ENCODE measurements around the gene FAM43A.

Gene FAM43A

DNA sequence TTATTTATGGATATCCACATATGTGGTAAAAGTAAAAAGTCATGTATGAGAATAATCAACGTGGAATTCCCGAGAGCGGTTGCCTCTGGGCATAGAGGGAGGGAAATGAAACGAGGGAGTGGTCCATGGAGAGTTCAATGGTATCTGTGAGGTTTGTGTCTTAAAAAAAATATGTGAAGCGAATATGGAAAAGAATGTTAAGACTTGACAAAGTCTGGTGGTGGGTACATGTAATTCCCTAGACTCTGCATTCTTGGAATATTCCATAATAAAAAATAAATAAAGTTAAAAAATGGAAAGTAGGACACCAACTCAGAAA lies 28.4 kb downstream of the FAM43A start:
- no peak overlapping the region for H3K4me3 ChIP-seq (ENCODE audit: control insufficient read depth in 1 of 7, extremely low read depth in 1 of 7, insufficient read depth in 4 of 7, low read depth in 2 of 7, low read length in 6 of 7)
- H3K4me1 ChIP-seq (ENCODE audit: control extremely low read depth in 1 of 4, control insufficient read depth in 4 of 4, insufficient read depth in 4 of 4, low read length in 3 of 4), result peaks cover 0 to 3% (median 0%) of the 10 kb centered on the region in 4 experiments
- WGBS (ENCODE audit: insufficient coverage), result 97% methylated on average over 4 of the region's 5 CpGs
- ChIA-PET POLR2A (no interaction called here), CTCF (no interaction called here)
- no peaks in the 10 kb centered on the region for H3K27me3 ChIP-seq (replicated peaks in 2 of 5; ENCODE audit: control insufficient read depth in 4 of 5, insufficient read depth in 5 of 5, low read length in 4 of 5)
- H3K27ac ChIP-seq (ENCODE audit: insufficient read depth in 1 of 2, low read depth in 1 of 2, low read length in 2 of 2, poor library complexity in 1 of 2, severe bottlenecking in 2 of 2), result no peak overlapping the region
- no peaks in the 10 kb centered on the region for H3K36me3 ChIP-seq (ENCODE audit: control insufficient read depth in 4 of 4, insufficient read depth in 4 of 4, low read length in 3 of 4)
- no peaks in the 10 kb centered on the region for H3K9me3 ChIP-seq (ENCODE audit: control extremely low read depth in 1 of 5, control insufficient read depth in 4 of 5, insufficient read depth in 2 of 5, low read depth in 1 of 5, low read length in 4 of 5)
- DNase-seq, result no peak

DNA sequence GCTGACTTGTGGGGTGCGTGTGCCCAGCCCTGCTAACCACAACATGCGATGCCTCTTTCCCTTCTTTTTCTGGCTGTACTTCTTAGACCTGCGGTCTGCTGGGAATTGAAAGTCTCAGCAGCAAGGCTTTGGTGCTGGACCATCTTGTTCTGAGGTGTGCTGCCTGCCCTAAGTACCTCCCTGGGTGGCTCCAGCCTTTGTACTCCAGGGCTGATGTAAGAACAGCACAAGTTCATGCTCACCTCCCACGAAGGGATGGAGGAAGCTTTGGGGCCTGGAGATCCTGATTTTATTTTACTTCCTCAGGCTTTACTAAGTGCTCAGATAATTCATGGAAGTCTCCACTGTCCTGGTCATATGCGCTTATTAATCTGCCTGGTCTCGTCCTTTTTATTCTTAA lies 28.9 kb downstream of the FAM43A start:
- POLR2A ChIA-PET, result no interaction called here
- no peak overlapping the region for H3K4me3 ChIP-seq (ENCODE audit: control insufficient read depth in 1 of 7, extremely low read depth in 1 of 7, insufficient read depth in 4 of 7, low read depth in 2 of 7, low read length in 6 of 7)
- CTCF ChIA-PET, result no interaction called here
- H3K27me3 ChIP-seq (replicated peaks in 2 of 5; ENCODE audit: control insufficient read depth in 4 of 5, insufficient read depth in 5 of 5, low read length in 4 of 5), result no peaks in the 10 kb centered on the region
- 77% methylated on average over 6 of the region's 6 CpGs for WGBS (ENCODE audit: insufficient coverage)
- H3K9me3 ChIP-seq (ENCODE audit: control extremely low read depth in 1 of 5, control insufficient read depth in 4 of 5, insufficient read depth in 2 of 5, low read depth in 1 of 5, low read length in 4 of 5), result no peaks in the 10 kb centered on the region
- H3K36me3 ChIP-seq (ENCODE audit: control insufficient read depth in 4 of 4, insufficient read depth in 4 of 4, low read length in 3 of 4), result no peaks in the 10 kb centered on the region
- DNase-seq, result no peak
- peaks cover 0 to 3% (median 0%) of the 10 kb centered on the region in 4 experiments for H3K4me1 ChIP-seq (ENCODE audit: control extremely low read depth in 1 of 4, control insufficient read depth in 4 of 4, insufficient read depth in 4 of 4, low read length in 3 of 4)
- no peak overlapping the region for H3K27ac ChIP-seq (ENCODE audit: insufficient read depth in 1 of 2, low read depth in 1 of 2, low read length in 2 of 2, poor library complexity in 1 of 2, severe bottlenecking in 2 of 2)

DNA sequence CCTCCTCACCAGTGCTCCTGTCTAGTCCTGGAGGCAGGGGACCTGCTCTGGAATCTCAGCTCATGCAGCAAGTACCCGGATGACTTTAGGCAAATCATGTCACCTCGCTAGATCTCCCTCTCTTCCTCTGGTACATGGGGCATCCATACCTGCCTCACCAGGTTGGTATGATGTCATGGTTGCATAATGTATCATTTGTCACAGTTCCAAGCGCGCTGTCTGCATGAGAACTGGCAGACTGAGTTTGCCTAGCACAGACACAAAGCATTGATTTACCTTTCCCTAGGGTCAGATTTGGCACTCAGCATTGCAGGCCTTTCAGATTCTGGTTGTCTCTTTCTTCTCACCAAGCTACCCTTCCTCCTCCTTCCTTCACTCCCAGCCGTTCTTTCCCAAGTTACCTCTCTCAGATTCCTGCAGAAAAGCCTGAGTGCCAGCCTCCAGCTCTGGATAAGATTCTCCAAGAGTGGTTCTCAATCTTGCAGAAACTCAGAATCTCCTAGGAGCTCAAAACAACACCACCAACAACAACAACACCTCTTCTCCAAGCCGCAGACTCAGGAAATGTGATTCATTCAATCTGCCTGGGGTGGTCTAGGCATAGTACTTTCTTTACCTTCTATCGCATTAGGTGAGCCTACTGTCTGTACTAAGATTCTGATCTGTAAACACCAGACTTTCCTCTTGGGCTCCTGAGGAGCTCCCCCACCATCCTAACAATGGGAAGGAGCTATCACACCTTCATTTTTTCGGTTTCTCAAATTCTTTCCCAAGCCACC lies 29.5 kb downstream of the FAM43A start:
- WGBS (ENCODE audit: insufficient coverage), result 100% methylated on average over 8 of the region's 8 CpGs
- Histone ChIP-seq H3K4me3 (ENCODE audit: control insufficient read depth in 1 of 7, extremely low read depth in 1 of 7, insufficient read depth in 4 of 7, low read depth in 2 of 7, low read length in 6 of 7) (no peak overlapping the region), H3K27me3 (replicated peaks in 2 of 5; ENCODE audit: control insufficient read depth in 4 of 5, insufficient read depth in 5 of 5, low read length in 4 of 5) (no peaks in the 10 kb centered on the region), H3K36me3 (ENCODE audit: control insufficient read depth in 4 of 4, insufficient read depth in 4 of 4, low read length in 3 of 4) (no peaks in the 10 kb centered on the region), H3K27ac (ENCODE audit: insufficient read depth in 1 of 2, low read depth in 1 of 2, low read length in 2 of 2, poor library complexity in 1 of 2, severe bottlenecking in 2 of 2) (no peak overlapping the region), H3K4me1 (ENCODE audit: control extremely low read depth in 1 of 4, control insufficient read depth in 4 of 4, insufficient read depth in 4 of 4, low read length in 3 of 4) (peaks cover 0 to 3% (median 0%) of the 10 kb centered on the region in 4 experiments), H3K9me3 (ENCODE audit: control extremely low read depth in 1 of 5, control insufficient read depth in 4 of 5, insufficient read depth in 2 of 5, low read depth in 1 of 5, low read length in 4 of 5) (no peaks in the 10 kb centered on the region)
- ChIA-PET POLR2A (no interaction called here), CTCF (interaction anchor here (1.5 kb wide), 1 partner anchor 13 kb away, joined by 4 read pairs; no protein-coding TSS in a partner anchor)
- peak in 1 of 3 donors; percentile 22 for DNase-seq

DNA sequence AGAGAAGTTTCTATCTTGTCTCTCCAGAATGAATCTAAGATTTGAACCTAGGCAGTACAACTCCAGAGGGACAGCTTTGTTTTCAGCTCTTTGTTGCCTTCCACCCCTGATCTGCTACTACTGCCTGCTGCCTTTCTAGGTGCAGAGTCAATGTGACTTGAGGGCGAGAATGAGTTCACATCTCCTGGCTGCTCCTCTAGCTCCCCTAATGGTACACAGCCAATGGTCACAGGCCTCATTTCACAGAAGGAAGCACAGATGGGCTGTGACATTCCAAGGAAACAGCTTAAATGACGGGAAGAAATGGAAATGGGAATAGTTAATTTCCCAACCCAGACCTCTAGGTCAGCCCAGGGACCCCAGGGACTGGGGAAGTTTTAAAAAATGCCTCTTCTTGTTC lies 32.4 kb downstream of the FAM43A start:
- ChIA-PET CTCF (interaction anchor here (1.3 to 2.1 kb wide), 3 partner anchors 10 to 19 kb away, joined by 3 to 4 read pairs (median 4); no protein-coding TSS in a partner anchor), POLR2A (no interaction called here)
- Histone ChIP-seq H3K27me3 (replicated peaks in 2 of 5; ENCODE audit: control insufficient read depth in 4 of 5, insufficient read depth in 5 of 5, low read length in 4 of 5) (no peaks in the 10 kb centered on the region), H3K9me3 (ENCODE audit: control extremely low read depth in 1 of 5, control insufficient read depth in 4 of 5, insufficient read depth in 2 of 5, low read depth in 1 of 5, low read length in 4 of 5) (no peaks in the 10 kb centered on the region), H3K36me3 (ENCODE audit: control insufficient read depth in 4 of 4, insufficient read depth in 4 of 4, low read length in 3 of 4) (no peaks in the 10 kb centered on the region), H3K4me3 (ENCODE audit: control insufficient read depth in 1 of 7, extremely low read depth in 1 of 7, insufficient read depth in 4 of 7, low read depth in 2 of 7, low read length in 6 of 7) (no peak overlapping the region), H3K27ac (ENCODE audit: insufficient read depth in 1 of 2, low read depth in 1 of 2, low read length in 2 of 2, poor library complexity in 1 of 2, severe bottlenecking in 2 of 2) (no peak overlapping the region), H3K4me1 (ENCODE audit: control extremely low read depth in 1 of 4, control insufficient read depth in 4 of 4, insufficient read depth in 4 of 4, low read length in 3 of 4) (no peaks in the 10 kb centered on the region)
- no CpG with 5 or more reads among the region's 2 CpGs for WGBS (ENCODE audit: insufficient coverage)
- DNase-seq, result no peak

DNA sequence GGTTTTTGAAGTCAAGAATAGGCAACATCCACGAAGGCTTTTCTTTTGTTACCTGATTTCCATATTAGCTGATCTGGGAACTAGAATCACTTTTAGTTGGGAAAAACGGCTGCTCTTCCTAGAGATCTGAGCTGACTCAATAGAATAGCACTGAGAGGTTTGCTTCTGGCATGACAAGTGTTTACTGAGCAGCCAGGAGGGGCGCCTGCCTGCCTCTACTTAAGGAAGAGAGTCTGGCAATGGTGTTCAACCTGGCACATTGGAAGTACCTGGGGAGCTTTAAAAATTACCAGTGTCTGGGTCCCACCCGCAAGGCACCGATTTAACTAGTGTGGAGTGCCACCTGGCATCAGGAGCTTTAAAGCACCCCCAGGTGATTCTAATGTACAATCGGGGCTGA lies 34.4 kb downstream of the FAM43A start:
- POLR2A ChIA-PET, result no interaction called here

DNA sequence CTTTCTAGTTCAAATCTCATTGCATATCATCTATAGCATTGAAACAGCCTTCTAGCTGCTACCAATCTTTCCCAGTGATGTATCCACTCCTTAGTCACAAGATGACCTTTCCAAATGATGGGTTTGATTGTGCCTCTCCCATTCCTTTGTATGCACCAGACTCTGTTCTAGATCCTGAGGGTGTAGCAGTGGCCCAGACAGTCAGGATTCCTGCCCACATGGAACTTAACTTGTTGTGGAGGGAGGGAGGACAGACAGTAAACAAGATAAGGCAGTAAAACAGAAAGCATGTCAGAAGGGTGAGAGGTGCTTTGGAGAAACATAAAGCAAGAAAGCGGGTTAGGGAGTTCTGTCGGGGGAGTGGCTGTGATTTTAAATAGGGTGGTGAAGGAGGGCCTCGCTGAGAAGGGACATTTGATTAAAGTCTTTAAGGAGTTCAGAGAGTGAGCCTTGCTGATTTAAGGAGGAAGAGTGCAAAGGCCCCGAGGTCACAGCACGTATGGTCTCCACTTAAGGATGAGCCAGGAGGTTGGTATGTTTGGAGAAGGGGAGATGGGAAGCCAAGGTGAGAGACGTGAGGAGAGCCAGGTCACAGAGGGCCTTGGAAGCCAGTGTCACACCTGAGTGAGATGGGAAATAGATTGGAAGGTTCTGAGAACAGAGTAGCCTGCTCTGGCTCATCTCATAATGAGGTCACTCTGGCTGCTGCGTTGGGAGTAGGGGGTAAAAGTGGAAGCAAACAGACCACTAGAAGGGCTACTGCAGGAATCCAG lies 38.3 kb downstream of the FAM43A start:
- Histone ChIP-seq H3K36me3 (ENCODE audit: control insufficient read depth in 4 of 4, insufficient read depth in 4 of 4, low read length in 3 of 4) (no peaks in the 10 kb centered on the region), H3K4me3 (ENCODE audit: control insufficient read depth in 1 of 7, extremely low read depth in 1 of 7, insufficient read depth in 4 of 7, low read depth in 2 of 7, low read length in 6 of 7) (no peak overlapping the region), H3K4me1 (ENCODE audit: control extremely low read depth in 1 of 4, control insufficient read depth in 4 of 4, insufficient read depth in 4 of 4, low read length in 3 of 4) (peaks cover 0 to 4% (median 0%) of the 10 kb centered on the region in 4 experiments), H3K27ac (ENCODE audit: insufficient read depth in 1 of 2, low read depth in 1 of 2, low read length in 2 of 2, poor library complexity in 1 of 2, severe bottlenecking in 2 of 2) (no peak overlapping the region), H3K9me3 (ENCODE audit: control extremely low read depth in 1 of 5, control insufficient read depth in 4 of 5, insufficient read depth in 2 of 5, low read depth in 1 of 5, low read length in 4 of 5) (no peaks in the 10 kb centered on the region), H3K27me3 (replicated peaks in 2 of 5; ENCODE audit: control insufficient read depth in 4 of 5, insufficient read depth in 5 of 5, low read length in 4 of 5) (no peaks in the 10 kb centered on the region)
- 81% methylated on average over 6 of the region's 7 CpGs for WGBS (ENCODE audit: insufficient coverage)
- CTCF ChIA-PET, result no interaction called here
- no peak for DNase-seq
- POLR2A ChIA-PET, result no interaction called here

More for the DNA sequence above, 34.4 kb downstream of the FAM43A start:
- H3K27ac ChIP-seq (ENCODE audit: insufficient read depth in 1 of 2, low read depth in 1 of 2, low read length in 2 of 2, poor library complexity in 1 of 2, severe bottlenecking in 2 of 2), result no peak overlapping the region
- WGBS (ENCODE audit: insufficient coverage), result 100% methylated on average over 6 of the region's 6 CpGs
- H3K27me3 ChIP-seq (replicated peaks in 2 of 5; ENCODE audit: control insufficient read depth in 4 of 5, insufficient read depth in 5 of 5, low read length in 4 of 5), result no peaks in the 10 kb centered on the region
- no peak overlapping the region for H3K4me3 ChIP-seq (ENCODE audit: control insufficient read depth in 1 of 7, extremely low read depth in 1 of 7, insufficient read depth in 4 of 7, low read depth in 2 of 7, low read length in 6 of 7)
- DNase-seq, result no peak
- H3K36me3 ChIP-seq (ENCODE audit: control insufficient read depth in 4 of 4, insufficient read depth in 4 of 4, low read length in 3 of 4), result no peaks in the 10 kb centered on the region
- H3K9me3 ChIP-seq (ENCODE audit: control extremely low read depth in 1 of 5, control insufficient read depth in 4 of 5, insufficient read depth in 2 of 5, low read depth in 1 of 5, low read length in 4 of 5), result no peaks in the 10 kb centered on the region
- CTCF ChIA-PET, result interaction anchor here (0.6 kb wide), 2 partner anchors 272 to 364 kb away, joined by 3 to 6 read pairs; no protein-coding TSS in a partner anchor
- no peaks in the 10 kb centered on the region for H3K4me1 ChIP-seq (ENCODE audit: control extremely low read depth in 1 of 4, control insufficient read depth in 4 of 4, insufficient read depth in 4 of 4, low read length in 3 of 4)

DNA sequence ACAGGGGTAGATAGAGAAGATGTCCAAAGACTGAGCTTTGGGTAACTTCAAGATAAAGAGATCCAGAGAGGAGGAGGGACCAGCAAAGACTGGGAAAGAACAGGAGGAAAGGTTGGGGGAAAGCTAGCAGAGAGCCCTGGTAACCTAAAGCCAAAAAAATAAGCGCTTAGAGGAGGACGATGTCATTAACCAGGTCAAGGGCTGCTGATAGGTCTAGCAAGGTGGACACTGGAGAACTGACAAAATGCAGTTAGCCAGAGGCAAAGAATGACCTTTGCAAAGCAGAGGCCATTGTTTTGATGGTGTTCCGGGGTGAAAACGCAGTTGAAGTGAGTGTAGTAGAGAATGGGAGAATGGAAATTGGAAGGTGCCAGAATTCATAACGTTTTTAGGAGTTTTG lies 39.7 kb downstream of the FAM43A start:
- Histone ChIP-seq H3K4me3 (ENCODE audit: control insufficient read depth in 1 of 7, extremely low read depth in 1 of 7, insufficient read depth in 4 of 7, low read depth in 2 of 7, low read length in 6 of 7) (no peak overlapping the region), H3K4me1 (ENCODE audit: control extremely low read depth in 1 of 4, control insufficient read depth in 4 of 4, insufficient read depth in 4 of 4, low read length in 3 of 4) (peaks cover 0 to 4% (median 0%) of the 10 kb centered on the region in 4 experiments), H3K27me3 (replicated peaks in 2 of 5; ENCODE audit: control insufficient read depth in 4 of 5, insufficient read depth in 5 of 5, low read length in 4 of 5) (no peaks in the 10 kb centered on the region), H3K36me3 (ENCODE audit: control insufficient read depth in 4 of 4, insufficient read depth in 4 of 4, low read length in 3 of 4) (no peaks in the 10 kb centered on the region), H3K9me3 (ENCODE audit: control extremely low read depth in 1 of 5, control insufficient read depth in 4 of 5, insufficient read depth in 2 of 5, low read depth in 1 of 5, low read length in 4 of 5) (no peaks in the 10 kb centered on the region), H3K27ac (ENCODE audit: insufficient read depth in 1 of 2, low read depth in 1 of 2, low read length in 2 of 2, poor library complexity in 1 of 2, severe bottlenecking in 2 of 2) (no peak overlapping the region)
- POLR2A ChIA-PET, result no interaction called here
- CTCF ChIA-PET, result interaction anchor here (0.7 to 1.0 kb wide), 2 partner anchors 9 to 10 kb away, joined by 3 read pairs; no protein-coding TSS in a partner anchor
- 72% methylated on average over 5 of the region's 5 CpGs for WGBS (ENCODE audit: insufficient coverage)
- no peak for DNase-seq
